Kasumi-1 (cell line): ENCODE data around the gene HMGCLL1.
A peak's percentile ranks its signal among the peaks of the same experiment; 100 is the strongest.

Source experiments
- DNase-seq, 2 experiments: peaks; one replicate each; lab custom pipeline; 2025; lab: John Stamatoyannopoulos, UW

HMGCLL1 gene

DNA sequence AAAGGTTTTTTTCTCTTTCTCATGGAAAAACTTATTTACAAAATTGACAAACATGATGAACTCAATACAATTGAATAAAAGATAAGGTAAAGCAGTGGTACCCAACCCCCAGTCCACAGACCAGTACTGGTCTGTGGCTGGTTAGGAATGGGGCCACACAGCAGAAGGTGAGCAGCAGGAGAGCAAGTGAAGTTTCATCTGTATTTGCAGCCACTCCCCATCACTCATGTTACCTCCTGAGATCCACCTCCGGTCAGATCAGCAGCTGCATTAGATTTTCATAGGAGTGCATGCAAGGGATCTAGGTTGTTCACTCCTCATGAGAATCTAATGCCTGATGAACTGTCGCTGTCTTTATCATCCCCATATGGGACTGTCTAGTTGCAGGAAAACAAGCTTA is 47.5 kb downstream of the HMGCLL1 start:
- no peak for DNase-seq

DNA sequence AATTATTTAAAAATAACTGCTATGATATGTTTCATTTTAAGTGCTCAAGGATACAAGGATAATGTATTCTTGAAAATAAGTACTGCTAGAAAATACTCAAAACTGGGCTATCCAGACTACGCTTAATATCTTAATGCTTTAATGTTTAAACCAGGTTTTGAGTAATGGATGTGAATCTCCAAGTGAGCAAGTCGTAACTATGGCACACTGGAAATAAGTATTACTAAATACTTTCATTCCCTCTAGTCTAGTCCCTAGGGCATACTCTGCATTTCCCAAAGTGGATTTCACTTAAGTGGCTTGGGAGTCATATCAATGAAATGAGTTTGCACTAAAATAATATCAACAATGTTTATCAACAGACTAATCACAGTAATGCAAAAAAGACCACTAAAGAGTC is 48.1 kb downstream of the HMGCLL1 start:
- DNase-seq: no peak

DNA sequence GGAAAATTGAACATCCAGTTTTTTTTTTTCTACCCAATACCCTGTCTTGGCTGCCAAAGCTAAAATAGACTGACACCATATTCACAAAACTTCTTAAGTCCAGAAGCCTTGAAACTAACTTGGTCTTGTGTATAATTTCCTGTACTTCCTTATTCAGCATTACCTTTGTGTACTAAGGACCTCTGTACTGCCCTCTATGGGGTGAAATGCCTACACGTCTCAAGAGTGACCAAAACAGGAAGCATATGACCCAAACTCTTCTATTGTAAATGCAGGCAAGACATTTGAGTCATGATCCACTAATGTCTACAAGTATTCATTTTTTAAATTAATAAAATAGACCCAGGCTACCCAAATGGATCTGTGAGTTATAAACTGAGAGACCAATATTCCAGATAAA is 50.4 kb downstream of the HMGCLL1 start:
- peak; percentile 47 to 57 for DNase-seq

DNA sequence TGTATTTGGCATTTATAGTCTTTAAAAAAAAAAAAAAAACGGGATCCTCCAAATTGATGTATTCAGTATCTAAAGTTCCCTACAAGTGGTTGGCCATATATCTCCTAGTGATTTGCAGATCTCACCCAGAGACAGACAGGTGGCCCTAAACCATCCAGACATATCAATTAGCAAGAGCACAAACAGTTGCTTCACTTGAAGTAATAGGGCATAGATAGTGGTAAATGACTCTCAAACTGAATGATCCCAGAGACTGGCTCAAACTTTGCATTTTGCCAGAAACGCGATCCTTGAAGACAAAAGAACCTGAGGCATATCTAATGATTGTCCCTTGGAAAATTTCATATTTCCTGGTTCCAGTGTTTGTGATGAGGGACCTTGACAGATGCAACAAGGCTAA is 54.6 kb downstream of the HMGCLL1 start:
- DNase-seq: no peak

DNA sequence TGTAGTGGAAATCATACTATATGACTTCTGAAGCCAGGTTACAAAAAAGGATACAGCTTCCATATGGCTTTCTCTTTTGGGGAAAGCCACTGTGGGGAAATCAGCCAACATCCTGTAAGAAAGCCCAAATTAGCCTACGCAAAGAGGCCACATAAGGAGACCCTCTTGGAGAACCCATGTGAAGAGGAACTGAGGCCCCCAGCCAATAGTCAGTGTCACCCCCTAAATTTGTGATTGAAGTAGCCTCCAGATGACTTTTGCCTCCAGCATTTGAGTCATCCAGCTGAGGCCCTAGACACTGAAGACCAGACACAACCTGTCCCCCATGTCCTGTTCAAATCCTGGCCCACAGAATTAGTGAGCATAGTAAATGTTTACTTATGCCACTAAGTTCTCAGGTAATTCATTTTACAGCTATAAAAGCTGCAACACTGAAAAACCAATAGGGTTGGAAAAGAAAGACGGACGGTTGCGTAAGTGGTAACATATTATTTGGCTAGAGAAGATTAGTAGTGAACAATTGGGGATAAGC is 60.4 kb downstream of the HMGCLL1 start:
- DNase-seq: no peak

DNA sequence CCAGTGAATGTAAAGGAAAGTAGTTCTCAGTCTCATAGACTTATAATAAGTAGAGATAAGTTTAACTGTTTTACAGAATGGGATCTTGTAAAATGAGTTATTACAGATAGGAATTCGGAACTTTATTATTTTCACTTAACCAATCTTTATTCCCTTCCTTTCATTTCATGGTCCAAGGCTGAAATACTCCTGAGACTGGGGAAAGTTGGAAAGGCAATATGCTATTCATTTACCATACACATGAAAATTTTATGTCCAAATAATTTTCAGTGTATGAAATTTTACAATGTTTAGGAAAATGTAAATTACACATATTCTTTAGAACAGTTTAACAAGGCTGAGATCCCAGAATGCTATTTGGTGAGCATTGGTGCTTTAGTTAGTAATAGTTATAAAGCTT is 62.3 kb downstream of the HMGCLL1 start:
- no peak for DNase-seq

DNA sequence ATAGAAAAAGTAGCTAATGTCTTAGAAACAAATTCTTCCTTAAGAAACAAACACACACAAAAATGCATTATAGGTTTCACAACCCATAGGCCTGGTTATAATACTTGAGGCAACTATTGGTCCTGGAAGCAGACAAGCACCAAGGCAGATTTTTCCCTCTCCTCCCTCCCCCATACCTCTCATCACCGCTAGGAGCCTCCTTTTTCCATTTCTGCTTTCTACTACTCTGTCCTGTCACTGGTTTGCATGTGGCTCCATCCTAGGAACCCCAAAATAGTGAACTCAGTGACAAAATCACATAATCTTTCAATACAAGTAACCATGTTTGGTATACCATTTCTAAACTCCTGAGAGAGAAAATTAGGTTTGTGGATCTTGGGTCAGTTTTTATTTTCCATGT is 66.1 kb downstream of the HMGCLL1 start:
- no peak for DNase-seq

DNA sequence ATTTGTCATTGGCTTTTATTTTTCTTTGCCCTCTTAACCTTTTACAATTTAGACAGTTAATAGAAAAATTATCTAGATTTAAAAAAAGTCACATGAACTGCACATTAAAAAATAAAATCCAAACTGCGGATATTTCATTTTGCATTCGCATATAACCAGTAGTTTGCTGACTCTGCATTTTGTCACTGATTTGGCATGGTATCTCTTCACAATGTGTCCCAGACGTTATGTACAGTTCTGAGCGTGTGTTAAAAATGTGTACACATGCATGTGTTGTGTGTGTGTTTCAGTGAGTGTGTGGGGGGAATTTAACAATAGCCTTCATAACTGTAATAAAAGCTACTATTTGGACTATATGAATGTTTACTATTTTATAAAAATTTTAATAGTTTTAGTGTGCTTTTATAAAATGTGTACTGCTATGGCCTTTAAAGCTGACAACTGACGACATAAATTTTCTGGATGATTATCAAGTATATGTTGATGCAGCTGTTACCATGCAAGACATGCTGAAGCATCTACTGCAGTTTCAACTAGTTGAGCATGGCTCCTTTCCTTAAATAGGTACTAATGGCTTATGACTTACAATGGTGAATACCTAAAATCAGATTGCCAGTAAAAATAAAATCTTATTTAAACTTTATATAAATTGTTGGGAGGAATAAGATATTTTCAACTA is 67.7 kb downstream of the HMGCLL1 start:
- no peak for DNase-seq

DNA sequence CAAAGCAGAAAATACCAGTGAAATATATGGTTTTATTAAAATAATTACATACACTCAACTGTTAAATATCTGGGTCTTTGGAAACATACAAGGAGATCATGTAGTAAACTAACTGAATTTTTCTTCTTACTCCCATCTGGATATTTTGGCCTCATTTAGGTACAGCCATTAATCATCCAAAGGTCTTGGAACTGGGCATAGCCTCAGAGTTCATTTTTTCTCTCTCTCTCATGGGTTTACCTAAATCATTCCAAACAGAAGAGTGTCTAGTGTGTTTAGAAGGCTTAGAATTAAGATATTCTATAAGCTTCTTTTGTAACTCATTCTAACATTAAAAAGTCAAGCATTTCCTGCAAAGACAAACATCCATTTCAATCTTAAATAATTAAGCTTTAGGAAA is 79.4 kb downstream of the HMGCLL1 start:
- no peak for DNase-seq

DNA sequence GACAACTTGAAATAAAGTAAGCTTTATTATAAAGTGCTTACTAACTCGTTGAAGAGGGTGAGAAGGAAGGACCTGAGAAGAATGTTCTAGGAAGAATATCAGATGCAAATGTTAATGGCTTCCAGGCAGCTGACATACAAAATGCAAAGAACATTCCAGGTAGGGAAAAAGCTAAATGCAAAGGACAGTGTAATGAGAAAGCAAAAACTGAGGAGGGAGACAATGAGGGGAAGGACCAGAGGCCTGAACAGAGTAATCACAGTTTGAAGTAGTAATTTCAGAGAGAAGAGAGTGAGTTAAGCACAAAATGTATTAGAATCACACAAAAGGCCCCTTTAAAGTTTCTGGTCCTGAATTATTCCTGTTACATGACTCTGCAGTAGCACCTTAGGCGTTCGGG is 81.3 kb downstream of the HMGCLL1 start:
- no peak for DNase-seq

DNA sequence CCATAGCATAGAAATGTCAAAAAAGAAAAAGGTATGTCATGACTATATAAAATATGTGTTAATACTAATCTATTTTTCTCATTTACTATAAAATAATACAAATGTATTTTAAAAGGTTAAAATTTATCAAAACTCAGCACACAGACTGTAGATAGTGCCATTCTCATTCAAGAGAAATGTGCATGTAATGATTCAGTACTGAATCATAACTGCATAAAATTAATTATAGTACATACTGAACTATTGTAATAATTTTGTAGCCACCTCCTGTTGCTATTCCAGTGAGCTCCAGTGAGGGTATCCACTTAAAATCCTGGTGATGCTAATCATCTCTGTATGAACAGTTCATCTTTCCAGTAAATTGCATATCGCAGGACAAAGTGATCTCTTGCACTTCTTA is 82.8 kb downstream of the HMGCLL1 start:
- no peak for DNase-seq

DNA sequence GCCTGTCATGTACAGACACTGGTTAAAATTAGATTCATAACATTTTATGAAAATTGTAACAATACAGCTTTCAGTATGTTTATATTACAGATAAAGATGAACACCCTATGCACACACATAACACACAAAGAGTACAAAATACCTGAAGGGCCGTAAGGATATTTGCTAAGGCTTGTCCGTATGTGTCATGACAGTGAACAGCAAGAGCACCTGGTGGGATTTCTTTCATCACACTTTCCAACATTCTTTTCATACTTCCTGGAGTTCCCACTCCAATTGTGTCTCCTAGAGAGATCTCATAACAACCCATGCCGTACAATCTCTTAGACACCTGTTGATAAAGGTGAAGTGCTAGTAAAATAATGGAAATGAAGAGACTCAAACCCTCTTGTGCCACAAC is 83.7 kb downstream of the HMGCLL1 start:
- DNase-seq: no peak

DNA sequence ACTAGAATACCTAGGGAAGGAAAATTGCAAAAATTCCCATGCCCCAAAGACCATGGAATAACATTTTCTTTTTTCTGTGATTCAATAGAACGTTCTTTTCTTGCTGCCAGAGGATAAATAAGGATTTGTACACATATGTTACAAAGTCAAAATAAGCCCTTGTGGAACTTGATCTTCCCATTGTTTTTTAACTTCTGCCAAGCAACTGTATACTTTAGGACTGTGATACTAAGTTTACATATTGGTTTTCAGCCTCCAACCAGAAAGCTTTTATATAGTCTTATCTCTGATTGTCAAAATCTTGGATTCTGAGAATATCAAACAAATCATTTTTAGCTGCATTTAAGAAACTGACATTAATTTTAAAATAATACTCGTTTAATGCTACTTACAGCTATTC is 84.6 kb downstream of the HMGCLL1 start:
- DNase-seq: no peak

DNA sequence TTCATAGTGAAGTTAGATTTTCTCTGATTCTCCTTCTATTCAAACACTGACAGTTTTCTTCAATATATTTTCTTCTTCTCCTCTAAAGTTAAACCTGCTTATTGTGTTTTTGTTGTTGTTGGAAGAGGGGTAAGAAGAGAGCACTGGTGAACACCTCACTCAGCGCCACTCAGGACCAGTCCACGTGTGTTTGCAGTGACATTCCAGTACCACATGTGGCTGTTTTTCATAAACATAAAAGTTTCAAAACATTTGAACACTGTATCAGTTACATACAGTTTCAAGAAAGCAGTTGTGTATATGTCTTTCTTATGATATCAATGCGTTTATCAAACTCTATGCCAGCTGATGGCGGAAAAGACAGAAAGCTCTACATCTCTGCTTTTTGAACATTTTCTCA is 86.7 kb downstream of the HMGCLL1 start:
- DNase-seq: no peak

DNA sequence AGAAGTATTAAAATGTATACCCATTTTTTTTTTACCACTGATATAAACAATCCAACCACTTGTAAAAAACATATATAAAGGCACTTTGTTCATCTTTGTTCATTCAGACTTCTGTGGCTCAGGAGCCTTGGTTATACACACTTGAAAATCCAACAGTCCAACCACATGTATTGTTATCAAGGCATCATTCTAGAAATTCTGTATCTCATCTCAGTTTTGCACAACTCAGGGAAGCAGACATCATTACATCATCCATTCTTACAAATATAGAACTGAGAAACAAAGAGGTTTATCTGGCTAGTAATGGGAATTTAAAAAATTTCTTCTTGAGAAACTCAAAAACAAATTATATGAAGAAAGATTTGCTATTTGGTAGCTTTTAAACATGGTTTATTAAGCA is 88.1 kb downstream of the HMGCLL1 start:
- no peak for DNase-seq

DNA sequence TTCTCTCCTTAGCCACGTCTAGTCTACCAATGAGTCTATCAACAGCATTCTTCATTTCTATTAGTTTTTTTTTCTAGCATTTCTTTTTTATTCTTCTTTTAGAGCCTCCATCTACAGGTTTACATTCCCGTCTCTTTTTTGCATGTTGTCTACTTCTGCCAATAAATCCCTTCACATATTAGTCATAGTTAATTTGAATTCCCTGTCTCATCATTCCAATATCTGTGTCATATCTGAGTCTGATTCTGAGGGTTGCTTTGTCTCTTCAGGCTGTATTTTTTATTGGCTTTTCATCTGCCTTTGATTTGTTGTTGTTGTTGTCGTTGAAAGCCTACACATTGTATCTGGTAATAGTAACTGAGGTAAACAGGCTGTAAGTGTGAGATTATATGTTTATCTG is 104.6 kb downstream of the HMGCLL1 start:
- DNase-seq: no peak

DNA sequence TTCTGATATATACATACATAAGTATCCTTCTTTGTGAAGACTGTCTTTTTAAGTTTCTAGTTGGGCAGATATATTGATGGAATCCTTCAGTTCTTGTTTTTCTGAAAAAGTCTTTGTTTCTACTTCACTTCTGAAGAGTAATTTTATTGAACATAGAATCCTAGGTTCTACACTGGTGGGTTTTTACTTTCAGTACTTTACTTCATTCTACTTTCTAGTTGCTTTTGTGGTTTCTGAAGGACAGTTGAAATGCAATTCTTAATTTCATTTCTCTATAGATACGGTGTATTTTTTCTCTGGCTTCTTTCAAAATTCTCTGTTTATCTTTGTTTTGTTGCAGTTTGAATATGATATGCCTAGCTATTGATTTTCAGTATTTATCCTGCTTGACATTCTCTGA is 105.3 kb downstream of the HMGCLL1 start:
- DNase-seq: no peak

DNA sequence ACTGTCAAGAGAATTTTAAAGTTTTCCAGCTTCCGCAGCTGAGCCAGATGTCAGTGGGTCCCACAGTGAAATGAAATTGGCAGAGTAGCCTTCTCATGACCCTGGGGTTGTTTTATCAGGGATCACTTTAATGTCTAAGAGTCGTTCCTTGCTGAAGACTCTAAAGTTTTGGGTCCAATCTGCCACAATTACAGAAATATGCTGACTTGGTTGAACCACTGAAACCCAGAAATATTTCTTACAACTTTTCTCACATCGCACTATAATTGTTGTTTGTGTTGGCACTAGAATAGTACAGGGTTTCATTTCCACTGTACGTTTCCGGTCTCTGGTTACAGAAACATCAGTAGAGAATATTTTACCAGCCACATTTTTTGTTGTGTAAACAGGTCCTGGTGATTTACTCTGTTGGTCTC is 109.0 kb downstream of the HMGCLL1 start:
- DNase-seq: no peak

DNA sequence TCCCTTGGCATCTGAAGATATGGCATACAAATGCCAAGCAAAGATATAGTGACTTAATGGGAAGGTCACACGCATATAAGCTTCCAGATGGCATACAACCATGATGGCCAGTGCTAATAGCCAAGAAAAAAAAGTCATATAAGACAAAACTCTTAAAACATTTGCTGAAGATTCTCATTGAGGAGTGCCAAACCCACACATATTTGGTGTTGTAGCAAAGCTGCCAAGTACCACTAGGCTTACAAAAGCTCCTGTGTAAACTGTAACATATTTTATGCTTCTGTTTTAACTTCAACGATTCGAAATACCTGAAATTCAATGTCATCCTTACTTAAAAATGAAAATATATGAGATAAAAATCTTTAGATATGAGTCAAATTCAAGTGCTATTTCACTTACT is 123.0 kb downstream of the HMGCLL1 start:
- DNase-seq: no peak

DNA sequence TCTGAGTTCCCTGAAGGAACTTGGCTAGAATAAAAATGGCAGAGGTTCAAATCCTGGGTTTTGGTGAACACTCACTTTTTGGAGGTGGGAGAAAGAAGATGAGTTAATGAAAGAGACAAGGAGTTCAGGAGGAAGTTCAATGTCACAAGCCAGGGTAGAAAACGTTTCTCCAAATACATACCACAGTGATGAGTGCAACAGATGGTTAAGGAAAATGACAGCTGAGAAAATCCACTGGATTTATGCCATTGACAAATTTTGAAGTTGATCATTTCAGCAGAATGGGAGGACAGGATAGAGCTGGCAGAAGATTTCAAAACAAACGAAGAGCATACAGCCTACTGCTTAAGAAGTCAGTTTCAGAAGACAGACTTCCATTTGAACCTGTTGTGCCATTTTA is 129.0 kb downstream of the HMGCLL1 start:
- DNase-seq: no peak

DNA sequence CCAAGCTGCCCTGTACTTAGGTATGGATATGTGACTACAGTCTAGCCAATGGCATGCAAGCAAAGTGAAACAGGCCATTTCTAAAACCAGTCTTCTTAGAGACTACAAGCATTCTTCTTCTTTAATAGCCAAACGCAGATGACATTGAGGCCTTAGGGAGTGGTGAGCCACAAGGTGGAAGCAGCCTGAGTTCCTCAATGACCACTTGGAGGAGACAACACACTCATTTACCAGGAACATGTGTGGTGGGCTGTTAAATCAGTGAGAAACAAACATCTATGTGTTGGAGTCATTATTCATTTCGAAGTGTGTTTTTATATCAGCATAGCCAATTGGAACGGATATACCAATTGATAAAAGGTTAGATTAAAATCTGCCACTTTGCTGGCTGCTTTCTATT is 129.8 kb downstream of the HMGCLL1 start:
- DNase-seq: peak; percentile 14 to 36

DNA sequence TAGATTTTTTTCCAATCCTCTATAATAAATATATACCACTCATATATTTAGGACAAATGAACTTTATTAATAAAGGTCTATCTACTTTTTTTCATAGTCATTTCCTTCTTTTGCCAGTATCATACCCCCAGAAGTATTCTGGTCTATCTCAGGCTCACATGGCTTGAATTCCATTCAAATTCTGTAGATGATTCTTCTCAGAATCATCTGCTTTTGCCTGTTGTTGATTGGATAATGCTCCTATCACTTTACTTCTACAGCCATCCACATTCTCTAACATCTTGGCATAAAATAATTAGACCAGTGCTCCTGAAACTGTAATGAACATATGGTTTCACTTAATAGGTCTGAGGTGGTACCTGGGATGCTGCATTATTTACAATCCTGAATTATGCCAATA is 130.5 kb downstream of the HMGCLL1 start:
- no peak for DNase-seq

DNA sequence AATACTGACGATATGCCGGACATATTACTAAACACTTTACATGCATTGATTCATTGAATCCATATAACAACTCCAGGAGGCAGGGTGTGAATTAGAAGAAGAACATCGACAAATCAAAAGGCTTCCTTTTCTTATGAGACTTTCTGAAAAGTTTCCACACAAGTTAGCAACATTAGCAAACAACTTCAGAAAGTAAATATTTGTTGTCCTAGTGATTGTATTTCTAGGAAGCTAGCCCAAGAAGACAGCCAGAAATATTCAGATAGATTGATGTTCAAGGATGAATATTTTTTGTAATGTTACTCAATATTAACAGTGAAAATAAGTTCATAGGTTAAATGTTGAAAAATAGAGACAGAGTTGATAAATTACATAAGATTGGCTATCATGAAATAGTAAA is 131.1 kb downstream of the HMGCLL1 start:
- no peak for DNase-seq

DNA sequence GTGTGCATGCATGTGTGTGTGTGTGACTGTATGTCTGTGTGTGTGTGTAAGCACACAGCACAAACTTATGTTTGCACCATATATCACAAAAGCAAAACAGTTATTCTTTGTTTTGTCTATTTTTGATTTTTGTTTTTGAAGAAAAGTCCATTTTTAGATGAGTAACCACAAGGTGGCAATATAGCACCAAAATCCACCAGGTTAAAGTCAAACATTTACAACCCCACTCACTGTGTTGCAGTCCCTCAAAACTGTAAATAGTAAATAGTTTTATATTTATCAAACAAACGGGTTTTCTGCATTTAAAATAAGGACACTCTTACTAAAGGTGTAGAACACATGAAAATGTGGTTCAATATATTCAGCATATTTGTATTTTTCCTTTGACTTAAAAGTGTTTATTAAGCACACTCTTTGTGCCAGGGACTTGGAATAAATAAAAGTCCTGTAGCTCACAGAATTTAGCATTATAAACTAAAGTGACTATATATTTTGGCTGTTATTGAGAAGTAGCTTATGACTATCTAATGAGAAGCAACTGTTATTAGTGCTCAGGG is 133.3 kb downstream of the HMGCLL1 start:
- DNase-seq: peak; percentile 8 to 57
